ENCODE data around the gene DMRTB1.
"Not testable (repeated sequence)": the region's sequence is repeated elsewhere in the genome, so short reads cannot be mapped to it uniquely, and the experiment has no call there.

DMRTB1 gene

DNA sequence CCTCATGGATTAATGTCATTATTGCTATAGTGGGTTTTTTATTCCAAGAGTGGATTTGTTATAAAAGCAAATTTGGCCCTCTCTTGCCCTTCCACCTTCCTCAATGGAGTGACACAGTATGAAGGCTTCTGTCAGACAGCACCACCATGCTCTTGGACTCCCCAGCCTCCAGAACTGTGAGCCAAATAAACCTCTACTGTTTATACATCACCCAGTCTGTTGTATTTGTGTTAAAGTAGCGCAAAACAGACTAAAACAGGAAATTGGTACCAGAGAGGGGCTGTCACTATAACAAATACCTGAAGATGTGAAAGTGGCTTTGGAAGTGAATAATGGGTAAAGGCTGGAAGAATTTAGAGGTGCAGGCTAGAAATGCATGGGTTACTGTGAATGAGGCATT lies 38.0 kb upstream of the DMRTB1 start:
- TF ChIP-seq, protein P1, sequence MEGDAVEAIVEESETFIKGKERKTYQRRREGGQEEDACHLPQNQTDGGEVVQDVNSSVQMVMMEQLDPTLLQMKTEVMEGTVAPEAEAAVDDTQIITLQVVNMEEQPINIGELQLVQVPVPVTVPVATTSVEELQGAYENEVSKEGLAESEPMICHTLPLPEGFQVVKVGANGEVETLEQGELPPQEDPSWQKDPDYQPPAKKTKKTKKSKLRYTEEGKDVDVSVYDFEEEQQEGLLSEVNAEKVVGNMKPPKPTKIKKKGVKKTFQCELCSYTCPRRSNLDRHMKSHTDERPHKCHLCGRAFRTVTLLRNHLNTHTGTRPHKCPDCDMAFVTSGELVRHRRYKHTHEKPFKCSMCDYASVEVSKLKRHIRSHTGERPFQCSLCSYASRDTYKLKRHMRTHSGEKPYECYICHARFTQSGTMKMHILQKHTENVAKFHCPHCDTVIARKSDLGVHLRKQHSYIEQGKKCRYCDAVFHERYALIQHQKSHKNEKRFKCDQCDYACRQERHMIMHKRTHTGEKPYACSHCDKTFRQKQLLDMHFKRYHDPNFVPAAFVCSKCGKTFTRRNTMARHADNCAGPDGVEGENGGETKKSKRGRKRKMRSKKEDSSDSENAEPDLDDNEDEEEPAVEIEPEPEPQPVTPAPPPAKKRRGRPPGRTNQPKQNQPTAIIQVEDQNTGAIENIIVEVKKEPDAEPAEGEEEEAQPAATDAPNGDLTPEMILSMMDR (conservative IDR thresholded peaks at IDR 0.05) = no peak
- H3K27ac ChIP-seq = no peak overlapping the region

DNA sequence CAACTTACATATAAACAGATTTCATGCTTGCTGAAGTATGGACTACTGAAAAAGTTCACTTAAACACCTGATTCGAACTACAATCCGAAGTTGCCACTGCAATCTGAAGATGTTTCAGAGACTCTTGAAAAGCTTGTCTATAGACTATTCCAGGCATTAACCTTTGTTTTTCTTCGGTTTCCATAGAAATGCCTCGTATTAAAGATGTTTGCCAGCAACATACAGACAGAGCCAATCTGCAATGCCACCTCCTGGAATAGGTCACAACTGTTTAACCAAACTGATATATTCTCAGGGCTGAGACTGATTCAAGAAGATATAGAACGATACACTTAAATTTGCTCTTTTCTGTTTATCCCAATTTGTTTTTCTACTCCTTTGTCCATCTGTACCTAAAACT lies 28.9 kb upstream of the DMRTB1 start:
- TF ChIP-seq, protein P1 (conservative IDR thresholded peaks at IDR 0.05) = peak; percentile 38
- no peak overlapping the region for H3K27ac ChIP-seq

DNA sequence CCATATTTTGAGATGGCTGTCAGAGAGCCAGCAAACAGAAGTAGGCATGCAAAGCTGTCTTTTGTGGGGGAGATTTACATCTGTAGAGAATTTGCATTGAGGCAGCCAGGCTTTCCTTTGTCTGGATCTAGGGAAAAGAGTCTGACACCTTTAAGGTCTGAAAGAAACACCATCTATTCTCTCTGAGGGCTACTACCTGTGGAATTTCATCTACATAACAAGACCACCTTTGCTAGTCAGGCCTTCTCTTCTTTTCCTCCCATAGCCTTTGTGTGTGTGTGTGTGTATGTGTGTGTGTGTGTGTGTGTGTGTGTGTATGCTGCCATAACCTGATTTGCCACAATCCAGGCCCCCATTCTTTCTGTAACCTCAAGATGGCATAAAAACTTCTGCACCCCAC lies 28.4 kb upstream of the DMRTB1 start:
- TF ChIP-seq, protein P1 (conservative IDR thresholded peaks at IDR 0.05) = no peak
- no peak overlapping the region for H3K27ac ChIP-seq

DNA sequence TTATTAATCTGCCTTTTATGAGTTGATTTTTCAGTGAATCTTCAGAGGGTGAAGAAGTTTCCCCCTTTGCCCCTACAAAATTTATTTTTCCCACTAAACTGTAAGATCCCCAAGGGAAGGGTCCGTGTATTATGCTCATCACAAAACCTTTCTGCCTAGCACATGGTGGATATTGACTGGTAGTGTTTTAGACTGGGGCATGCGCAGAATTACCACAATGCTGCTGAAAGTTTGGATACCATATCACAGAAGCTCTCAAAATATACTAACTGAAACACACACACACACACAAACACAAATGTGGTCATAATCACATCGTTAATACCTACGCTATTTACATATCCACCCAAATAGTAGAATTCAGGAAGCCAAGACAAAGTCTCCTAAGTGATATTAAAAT lies 28.0 kb upstream of the DMRTB1 start:
- TF ChIP-seq, protein P1 (conservative IDR thresholded peaks at IDR 0.05) = no peak
- no peak overlapping the region for H3K27ac ChIP-seq

DNA sequence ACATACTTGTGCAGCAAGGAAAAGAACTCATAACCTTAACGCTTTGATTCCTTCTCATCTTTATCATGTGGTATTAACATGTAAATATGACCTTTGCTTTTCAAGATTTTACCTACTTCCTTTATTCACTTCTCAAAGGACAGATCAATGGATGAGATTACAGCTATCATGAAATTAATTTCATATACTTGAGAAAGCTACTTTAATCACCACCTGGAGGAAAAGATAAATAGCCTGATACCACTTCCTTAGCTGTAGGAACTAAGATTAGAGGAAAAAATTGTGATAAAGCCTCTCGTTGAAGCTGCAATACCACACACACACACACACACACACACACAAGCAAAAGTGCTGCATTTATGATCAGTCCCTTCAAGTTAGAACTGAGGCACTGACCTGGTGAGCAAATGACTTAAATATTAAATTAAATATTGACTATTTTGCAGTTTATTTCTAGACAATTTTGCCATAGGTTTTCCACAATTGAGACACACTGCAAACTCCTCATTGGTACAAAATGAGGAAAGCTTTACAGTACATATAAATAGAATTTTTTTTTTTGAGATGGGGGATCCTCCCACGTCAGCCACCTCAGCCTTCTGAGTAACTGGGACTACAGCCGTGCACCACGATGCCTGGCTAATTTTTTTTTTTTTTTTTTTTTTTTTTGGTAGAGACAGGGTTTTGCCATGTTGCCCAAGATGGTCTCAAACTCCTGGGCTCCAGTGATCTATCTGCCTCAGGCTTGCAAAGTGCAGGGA lies 27.2 kb upstream of the DMRTB1 start:
- TF ChIP-seq, protein P1 (conservative IDR thresholded peaks at IDR 0.05) = no peak

DNA sequence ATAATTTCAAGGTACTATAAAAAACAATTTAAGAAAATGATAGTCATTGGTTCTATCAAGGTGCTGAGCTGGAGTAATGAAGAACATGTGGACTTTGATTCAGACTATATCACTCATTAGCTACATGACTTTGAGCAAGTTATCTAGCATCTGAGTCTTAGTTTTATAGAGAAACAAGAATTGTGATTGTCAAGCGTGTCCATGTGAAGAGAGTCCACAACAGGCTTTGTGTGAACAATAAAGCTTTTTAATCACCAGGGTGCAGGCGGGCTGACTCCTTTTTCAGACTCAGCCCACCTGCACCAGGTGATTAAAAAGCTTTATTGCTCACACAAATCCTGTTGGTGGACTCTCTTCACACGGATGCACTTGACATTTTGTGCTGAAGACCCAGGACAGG lies 26.6 kb upstream of the DMRTB1 start:
- H3K27ac ChIP-seq = no peak overlapping the region
- TF ChIP-seq, protein P1 (conservative IDR thresholded peaks at IDR 0.05) = no peak

More for the DNA sequence above, 27.2 kb upstream of the DMRTB1 start:
- no peak overlapping the region for H3K27ac ChIP-seq

DNA sequence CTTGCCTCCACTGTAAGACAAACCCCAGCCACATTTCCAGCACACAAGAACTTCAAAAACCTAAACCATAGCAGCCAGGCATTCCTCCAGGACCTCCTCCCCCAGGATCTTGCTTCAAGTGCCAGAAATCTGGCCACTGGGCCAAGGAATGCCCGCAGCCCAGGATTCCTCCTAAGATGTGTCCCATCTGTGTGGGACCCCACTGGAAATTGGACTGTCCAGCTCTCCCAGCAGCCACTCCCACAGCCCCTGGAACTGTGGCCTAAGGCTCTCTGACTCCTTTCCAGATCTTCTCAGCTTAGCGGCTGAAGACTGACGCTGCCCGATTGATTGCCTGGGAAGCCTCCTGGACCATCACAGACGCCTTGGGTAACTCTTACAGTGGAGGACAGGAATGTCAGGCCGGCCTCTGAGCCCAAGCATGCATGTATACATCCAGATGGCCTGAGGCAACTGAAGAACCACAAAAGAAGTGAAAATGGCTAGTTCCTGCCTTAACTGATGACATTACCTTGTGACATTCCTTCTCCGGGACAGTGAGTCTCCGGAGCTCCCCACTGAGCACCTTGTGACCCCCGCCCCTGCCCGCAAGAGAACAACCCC lies 24.7 kb upstream of the DMRTB1 start:
- not testable (repeated sequence) for H3K27ac ChIP-seq

DNA sequence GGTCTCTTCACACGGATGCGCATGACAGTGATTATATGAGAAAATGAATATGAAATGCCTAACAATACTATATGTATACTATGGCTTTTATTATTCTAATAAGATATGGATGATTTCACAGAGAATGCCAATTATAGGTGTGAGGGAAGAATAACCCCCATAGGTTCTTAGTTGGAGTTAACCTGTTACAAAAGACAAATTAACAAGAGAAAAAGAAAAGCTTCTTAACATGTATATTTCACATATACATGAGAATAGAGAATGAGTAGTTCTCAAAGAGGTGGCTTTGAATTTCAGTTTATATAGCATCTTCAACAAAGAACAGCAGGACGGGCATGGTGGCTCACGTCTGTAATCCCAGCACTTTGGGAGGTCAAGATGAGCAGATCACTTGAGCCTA lies 24.0 kb upstream of the DMRTB1 start:
- no peak overlapping the region for H3K27ac ChIP-seq
- TF ChIP-seq, protein P1 (conservative IDR thresholded peaks at IDR 0.05) = no peak
